MM.1S (cell line): ENCODE measurements around the gene SCN10A.

ENCODE experiments used
- DNase-seq: peaks from one replicate; pipeline ENCODE4 v3.0.0-alpha.2; 2015
- H2AFZ ChIP-seq: fragments of 300-600 bp; sonication (generic); 2 replicates; pipeline ENCODE4 v1.6.0; 2016; ENCODE audit warnings: antibody characterized with exemption, low read length
- H3F3A ChIP-seq: fragments of 300-600 bp; sonication (generic); 2 replicates; pipeline ENCODE4 v1.6.1; 2016; ENCODE audit warnings: mild to moderate bottlenecking, antibody characterized with exemption, low read length, moderate library complexity, mixed read lengths; ENCODE audit not compliant: insufficient read depth
- H3K27ac ChIP-seq: fragments of 300-600 bp; sonication (generic); 2 replicates; pipeline ENCODE4 v1.5.1; 2016; ENCODE audit warnings: mild to moderate bottlenecking, low read length
- H3K27me3 ChIP-seq: fragments of 300-600 bp; sonication (generic); replicated peaks from 2 replicates; pipeline ENCODE4 v1.6.0; 2016; ENCODE audit warnings: low read length; ENCODE audit not compliant: insufficient read depth
- H3K36me3 ChIP-seq: fragments of 300-600 bp; sonication (generic); replicated peaks from 2 replicates; pipeline ENCODE4 v1.6.1; 2016; ENCODE audit warnings: mild to moderate bottlenecking, low read length, mixed read lengths; ENCODE audit not compliant: insufficient read depth
- H3K4me1 ChIP-seq: fragments of 300-600 bp; sonication (generic); 2 replicates; pipeline ENCODE4 v1.6.1; 2016; ENCODE audit warnings: low read length, mixed read lengths
- H3K4me2 ChIP-seq: fragments of 300-600 bp; sonication (generic); 2 replicates; pipeline ENCODE4 v1.6.0; 2016; ENCODE audit warnings: low read depth, low read length
- H3K4me3 ChIP-seq: fragments of 300-600 bp; sonication (generic); 2 replicates; pipeline ENCODE4 v1.5.1; 2016; ENCODE audit warnings: low read length, mixed read lengths
- H3K79me2 ChIP-seq: fragments of 300-600 bp; sonication (generic); 2 replicates; pipeline ENCODE4 v1.6.1; 2016; ENCODE audit warnings: mixed run types, low read length, mixed read lengths
- H3K9ac ChIP-seq: fragments of 300-600 bp; sonication (generic); 2 replicates; pipeline ENCODE4 v1.6.1; 2016; ENCODE audit warnings: low read length, mixed read lengths
- H3K9me2 ChIP-seq: fragments of 300-600 bp; sonication (generic); replicated peaks from 2 replicates; pipeline ENCODE4 v1.6.1; 2016; ENCODE audit warnings: mild to moderate bottlenecking, low read length, mixed read lengths; ENCODE audit not compliant: insufficient read depth
- H3K9me3 ChIP-seq: fragments of 300-600 bp; sonication (generic); replicated peaks from 2 replicates; pipeline ENCODE4 v1.6.1; 2016; ENCODE audit warnings: mild to moderate bottlenecking, low read length, mixed read lengths; ENCODE audit not compliant: insufficient read depth
- H4K20me1 ChIP-seq: fragments of 300-600 bp; sonication (generic); 2 replicates; pipeline ENCODE4 v1.6.1; 2016; ENCODE audit warnings: mild to moderate bottlenecking, low read length, moderate library complexity, mixed read lengths; ENCODE audit not compliant: insufficient read depth
- EZH2 ChIP-seq: fragments of 300-600 bp; sonication (generic); optimal IDR thresholded peaks from 2 replicates; pipeline ENCODE3; 2017; ENCODE audit warnings: low read depth, mild to moderate bottlenecking, antibody characterized with exemption, low read length, mixed read lengths
- EZH2phosphoT487 ChIP-seq: fragments of 300-600 bp; sonication (generic); IDR thresholded peaks from 2 replicates; pipeline ENCODE4 v1.6.1; 2018; ENCODE audit warnings: antibody characterized with exemption, low read length
- TF ChIP-seq, protein P1 (sequence below): fragments of 300-600 bp; sonication (generic); IDR thresholded peaks from 2 replicates; pipeline ENCODE4 v1.5.1; 2016; ENCODE audit warnings: antibody characterized with exemption, low read length, mixed read lengths

Gene SCN10A

DNA sequence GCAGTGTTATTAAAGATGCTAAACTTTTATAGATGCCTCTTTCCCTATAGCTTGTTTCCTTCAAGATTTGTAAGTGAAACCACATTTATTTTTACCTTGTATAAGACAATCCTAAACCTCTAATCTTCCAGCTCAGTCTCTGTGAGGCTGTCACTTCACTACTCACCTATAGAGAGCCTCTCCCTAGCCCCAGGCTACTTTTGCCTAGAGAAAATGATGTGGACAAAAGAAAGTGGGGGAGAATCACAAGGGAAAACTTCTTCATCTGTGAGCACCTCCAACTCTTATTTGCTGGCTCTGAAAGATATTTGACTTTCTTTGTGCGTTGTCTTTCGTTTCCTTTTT lies 91.7 kb downstream of the SCN10A start:
- Histone ChIP-seq H3K79me2 (no peaks in the 10 kb centered on the region), H3K4me1 (no peaks in the 10 kb centered on the region), H3K9me3 (no peaks in the 10 kb centered on the region), H3K27ac (no peak overlapping the region), H3K27me3 (no peaks in the 10 kb centered on the region), H2AFZ (no peak overlapping the region), H3K9me2 (no peaks in the 10 kb centered on the region), H3F3A (no peaks in the 10 kb centered on the region), H4K20me1 (no peaks in the 10 kb centered on the region), H3K4me3 (no peak overlapping the region), H3K36me3 (no peaks in the 10 kb centered on the region), H3K9ac (no peak overlapping the region), H3K4me2 (no peak overlapping the region)
- TF ChIP-seq EZH2phosphoT487, result no peak
- TF ChIP-seq, protein P1, sequence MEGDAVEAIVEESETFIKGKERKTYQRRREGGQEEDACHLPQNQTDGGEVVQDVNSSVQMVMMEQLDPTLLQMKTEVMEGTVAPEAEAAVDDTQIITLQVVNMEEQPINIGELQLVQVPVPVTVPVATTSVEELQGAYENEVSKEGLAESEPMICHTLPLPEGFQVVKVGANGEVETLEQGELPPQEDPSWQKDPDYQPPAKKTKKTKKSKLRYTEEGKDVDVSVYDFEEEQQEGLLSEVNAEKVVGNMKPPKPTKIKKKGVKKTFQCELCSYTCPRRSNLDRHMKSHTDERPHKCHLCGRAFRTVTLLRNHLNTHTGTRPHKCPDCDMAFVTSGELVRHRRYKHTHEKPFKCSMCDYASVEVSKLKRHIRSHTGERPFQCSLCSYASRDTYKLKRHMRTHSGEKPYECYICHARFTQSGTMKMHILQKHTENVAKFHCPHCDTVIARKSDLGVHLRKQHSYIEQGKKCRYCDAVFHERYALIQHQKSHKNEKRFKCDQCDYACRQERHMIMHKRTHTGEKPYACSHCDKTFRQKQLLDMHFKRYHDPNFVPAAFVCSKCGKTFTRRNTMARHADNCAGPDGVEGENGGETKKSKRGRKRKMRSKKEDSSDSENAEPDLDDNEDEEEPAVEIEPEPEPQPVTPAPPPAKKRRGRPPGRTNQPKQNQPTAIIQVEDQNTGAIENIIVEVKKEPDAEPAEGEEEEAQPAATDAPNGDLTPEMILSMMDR, result no peak
- no peak for TF ChIP-seq EZH2
- DNase-seq, result no peak

DNA sequence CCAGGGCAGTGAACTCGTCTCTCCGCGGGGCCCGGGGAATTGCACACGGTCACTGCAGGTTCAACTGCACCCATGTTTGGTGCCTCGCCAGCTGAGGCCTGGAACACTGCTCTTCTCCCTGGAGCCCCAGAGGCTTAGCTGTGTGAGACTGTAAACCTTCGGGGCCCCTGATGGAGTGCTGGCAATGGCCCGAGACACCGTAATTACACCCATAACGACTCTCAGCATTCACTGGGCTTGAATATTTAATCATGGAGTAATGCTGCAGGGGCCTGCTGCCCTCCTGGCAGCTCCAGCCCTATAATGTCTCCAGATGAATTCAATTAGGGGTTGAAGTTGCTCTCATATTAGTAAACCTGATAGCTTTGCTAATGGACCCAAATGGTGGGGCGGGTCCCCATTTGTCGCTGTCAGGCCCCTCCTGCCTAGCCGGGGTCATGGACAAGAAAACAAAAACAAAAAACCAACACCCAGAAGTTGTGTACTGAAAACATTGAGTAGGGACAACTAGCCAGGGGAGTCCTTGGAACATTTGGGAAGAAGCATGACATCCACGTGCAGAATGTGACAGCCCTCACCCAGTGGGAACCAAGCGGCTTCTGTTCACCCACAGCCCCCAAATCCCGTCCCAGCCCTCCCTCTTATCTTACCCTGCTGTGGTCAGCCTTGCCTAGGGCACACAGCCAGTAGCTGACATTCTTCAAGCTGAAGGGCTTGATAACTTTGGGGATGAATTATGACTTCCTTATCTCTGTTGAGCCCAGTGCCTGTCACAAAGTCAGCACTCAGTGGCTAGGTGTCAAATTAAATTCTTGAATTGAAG lies 92.2 kb downstream of the SCN10A start:
- Histone ChIP-seq H3K79me2 (no peaks in the 10 kb centered on the region), H3K27ac (no peak overlapping the region), H3F3A (no peaks in the 10 kb centered on the region), H3K9me2 (no peaks in the 10 kb centered on the region), H3K9ac (no peak overlapping the region), H2AFZ (no peak overlapping the region), H3K27me3 (no peaks in the 10 kb centered on the region), H3K4me2 (no peak overlapping the region), H3K36me3 (no peaks in the 10 kb centered on the region), H3K4me1 (no peaks in the 10 kb centered on the region), H3K9me3 (no peaks in the 10 kb centered on the region), H3K4me3 (no peak overlapping the region), H4K20me1 (no peaks in the 10 kb centered on the region)
- DNase-seq, result no peak
- TF ChIP-seq EZH2phosphoT487 (no peak), EZH2 (no peak)
- TF ChIP-seq, protein P1, result no peak

DNA sequence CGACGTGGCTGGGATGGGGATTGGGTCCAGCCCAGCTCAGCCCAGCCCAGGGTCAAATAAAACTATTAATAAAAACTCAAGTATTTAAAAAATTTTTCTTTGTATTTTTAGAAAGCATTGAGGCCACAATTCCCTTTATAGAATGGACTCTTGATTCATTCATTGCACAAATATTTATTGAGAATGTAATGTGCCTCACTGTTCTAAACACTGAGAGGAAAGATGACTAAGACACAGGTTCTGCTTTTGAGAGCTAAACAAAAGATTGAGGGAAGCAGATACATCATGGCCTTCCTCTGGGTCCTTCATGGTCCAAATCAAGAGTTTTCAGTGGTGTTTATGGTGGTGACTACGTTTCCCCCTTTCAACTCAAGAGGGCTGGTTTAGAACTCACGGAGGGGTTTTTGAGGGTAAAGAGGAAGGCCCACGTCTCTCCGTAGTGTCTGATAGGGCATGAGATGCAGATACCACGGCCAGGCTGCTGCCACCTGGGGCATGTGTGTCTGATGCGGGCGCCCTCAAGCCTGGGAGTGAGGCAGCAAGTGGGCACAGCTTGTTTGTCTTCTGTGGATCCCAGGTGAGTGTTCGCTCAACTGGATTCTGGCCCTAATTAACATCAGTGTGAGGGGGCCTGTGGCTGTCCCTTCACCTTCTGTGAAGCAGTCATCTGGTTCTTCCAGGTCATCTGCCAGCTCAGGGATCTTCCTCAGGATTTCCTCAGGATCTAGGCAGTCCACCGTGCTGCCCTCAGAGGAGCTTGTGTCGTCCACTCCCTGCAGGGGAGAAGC lies 93.0 kb downstream of the SCN10A start:
- no peaks in the 10 kb centered on the region for H3K27me3 ChIP-seq
- H3F3A ChIP-seq, result no peaks in the 10 kb centered on the region
- H3K4me3 ChIP-seq, result no peak overlapping the region
- H3K9me2 ChIP-seq, result no peaks in the 10 kb centered on the region
- no peaks in the 10 kb centered on the region for H3K36me3 ChIP-seq
- H2AFZ ChIP-seq, result no peak overlapping the region
- H3K4me2 ChIP-seq, result no peak overlapping the region
- no peaks in the 10 kb centered on the region for H3K4me1 ChIP-seq
- no peaks in the 10 kb centered on the region for H4K20me1 ChIP-seq
- no peaks in the 10 kb centered on the region for H3K79me2 ChIP-seq
- H3K27ac ChIP-seq, result no peak overlapping the region
- DNase-seq, result no peak
- TF ChIP-seq EZH2phosphoT487 (no peak), EZH2 (no peak)
- TF ChIP-seq, protein P1, result no peak
- no peaks in the 10 kb centered on the region for H3K9me3 ChIP-seq
- no peak overlapping the region for H3K9ac ChIP-seq
